ENCODE results near the gene SHH. TPM values are rescaled to one million over a fixed set of nuclear protein-coding genes. Genes with fewer than 3 reads are reported as not detected.

SHH gene
- total RNA-seq, 1 donor from 2014 or later, result 0.26 TPM

DNA sequence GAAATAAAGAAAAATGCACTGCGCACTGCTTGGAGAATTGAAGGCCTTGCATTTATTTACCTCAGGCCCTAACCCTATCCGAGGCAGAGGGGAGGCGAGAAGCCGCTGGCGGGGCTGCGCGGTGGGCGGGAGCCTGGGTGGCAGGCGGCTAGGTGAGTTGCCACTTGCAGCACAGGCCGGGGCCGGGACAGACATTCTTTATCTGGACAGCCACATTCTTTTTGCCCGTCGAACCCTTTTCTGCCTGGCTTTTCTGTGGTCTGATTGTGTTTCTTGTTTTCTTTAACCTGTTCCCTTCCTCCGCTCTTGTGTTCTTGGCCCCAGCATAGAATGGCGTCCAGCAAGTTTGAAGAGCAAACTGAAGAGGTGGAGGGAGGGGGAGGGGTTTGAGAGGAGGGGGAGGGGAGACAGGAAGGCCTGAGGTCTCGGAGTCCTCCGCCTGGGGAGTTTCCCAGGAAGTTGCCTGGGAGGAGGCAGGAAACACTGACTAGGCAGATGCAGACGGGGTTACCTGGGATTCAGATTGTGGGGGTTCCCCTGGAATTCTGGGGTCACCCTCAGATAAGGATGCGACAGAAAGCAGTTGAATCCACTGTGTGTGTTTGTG lies 5.1 kb downstream of the SHH start:
- H3K36me3 Mint-ChIP-seq (ENCODE audit: low read depth, unreplicated experiment), result peaks cover 2% of the 10 kb centered on the region
- peaks cover 29% of the 10 kb centered on the region for H3K4me1 Mint-ChIP-seq (ENCODE audit: unreplicated experiment)
- TF ChIP-seq, protein P1, sequence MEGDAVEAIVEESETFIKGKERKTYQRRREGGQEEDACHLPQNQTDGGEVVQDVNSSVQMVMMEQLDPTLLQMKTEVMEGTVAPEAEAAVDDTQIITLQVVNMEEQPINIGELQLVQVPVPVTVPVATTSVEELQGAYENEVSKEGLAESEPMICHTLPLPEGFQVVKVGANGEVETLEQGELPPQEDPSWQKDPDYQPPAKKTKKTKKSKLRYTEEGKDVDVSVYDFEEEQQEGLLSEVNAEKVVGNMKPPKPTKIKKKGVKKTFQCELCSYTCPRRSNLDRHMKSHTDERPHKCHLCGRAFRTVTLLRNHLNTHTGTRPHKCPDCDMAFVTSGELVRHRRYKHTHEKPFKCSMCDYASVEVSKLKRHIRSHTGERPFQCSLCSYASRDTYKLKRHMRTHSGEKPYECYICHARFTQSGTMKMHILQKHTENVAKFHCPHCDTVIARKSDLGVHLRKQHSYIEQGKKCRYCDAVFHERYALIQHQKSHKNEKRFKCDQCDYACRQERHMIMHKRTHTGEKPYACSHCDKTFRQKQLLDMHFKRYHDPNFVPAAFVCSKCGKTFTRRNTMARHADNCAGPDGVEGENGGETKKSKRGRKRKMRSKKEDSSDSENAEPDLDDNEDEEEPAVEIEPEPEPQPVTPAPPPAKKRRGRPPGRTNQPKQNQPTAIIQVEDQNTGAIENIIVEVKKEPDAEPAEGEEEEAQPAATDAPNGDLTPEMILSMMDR (IDR thresholded peaks at IDR 0.05; ENCODE audit: unreplicated experiment), result no peak
- peaks cover 39% of the 10 kb centered on the region for H3K27me3 Mint-ChIP-seq (ENCODE audit: unreplicated experiment)
- no peak for DNase-seq (ENCODE audit: low spot score)
- no peaks in the 10 kb centered on the region for H3K9me3 Mint-ChIP-seq (ENCODE audit: unreplicated experiment)
- peak overlapping the region; percentile 85 for H3K4me3 Mint-ChIP-seq (ENCODE audit: unreplicated experiment)
- peak overlapping the region; percentile 30 for H3K27ac Mint-ChIP-seq (ENCODE audit: unreplicated experiment)

GRCh38 chr7:155806096-155806871 lies 6.0 kb downstream of the SHH start:
- Mint-ChIP-seq H3K4me3 (ENCODE audit: unreplicated experiment) (peak overlapping the region; percentile 56), H3K27ac (ENCODE audit: unreplicated experiment) (peak overlapping the region; percentile 70)

DNA sequence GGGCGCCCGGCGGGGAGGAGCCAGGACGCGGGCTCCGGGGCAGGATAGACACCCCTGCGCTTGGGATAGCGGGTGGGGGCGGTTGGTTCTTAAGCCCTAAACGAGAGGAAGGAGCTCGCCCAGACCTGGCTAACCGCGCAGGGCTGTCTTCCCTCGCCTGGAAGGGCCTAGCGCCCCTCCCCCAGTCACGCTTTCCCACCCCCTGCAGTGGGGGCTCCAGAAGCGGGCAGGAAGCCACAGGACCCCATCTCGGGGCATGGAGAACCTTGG lies 6.5 kb downstream of the SHH start:
- Mint-ChIP-seq H3K4me3 (ENCODE audit: unreplicated experiment) (no peak overlapping the region), H3K36me3 (ENCODE audit: low read depth, unreplicated experiment) (no peaks in the 10 kb centered on the region), H3K9me3 (ENCODE audit: unreplicated experiment) (no peaks in the 10 kb centered on the region), H3K27me3 (ENCODE audit: unreplicated experiment) (peaks cover 31% of the 10 kb centered on the region), H3K27ac (ENCODE audit: unreplicated experiment) (no peak overlapping the region), H3K4me1 (ENCODE audit: unreplicated experiment) (peaks cover 17% of the 10 kb centered on the region)
- TF ChIP-seq, protein P1 (IDR thresholded peaks at IDR 0.05; ENCODE audit: unreplicated experiment), result no peak
- no peak for DNase-seq (ENCODE audit: low spot score)

More at GRCh38 chr7:155806096-155806871, 6.0 kb downstream of the SHH start:
- H3K27me3 Mint-ChIP-seq (ENCODE audit: unreplicated experiment), result peaks cover 31% of the 10 kb centered on the region
- peak; percentile 64 for DNase-seq (ENCODE audit: low spot score)
- TF ChIP-seq, protein P1 (IDR thresholded peaks at IDR 0.05; ENCODE audit: unreplicated experiment), result no peak
- no peaks in the 10 kb centered on the region for H3K9me3 Mint-ChIP-seq (ENCODE audit: unreplicated experiment)
- H3K36me3 Mint-ChIP-seq (ENCODE audit: low read depth, unreplicated experiment), result no peaks in the 10 kb centered on the region
- peaks cover 20% of the 10 kb centered on the region for H3K4me1 Mint-ChIP-seq (ENCODE audit: unreplicated experiment)

DNA sequence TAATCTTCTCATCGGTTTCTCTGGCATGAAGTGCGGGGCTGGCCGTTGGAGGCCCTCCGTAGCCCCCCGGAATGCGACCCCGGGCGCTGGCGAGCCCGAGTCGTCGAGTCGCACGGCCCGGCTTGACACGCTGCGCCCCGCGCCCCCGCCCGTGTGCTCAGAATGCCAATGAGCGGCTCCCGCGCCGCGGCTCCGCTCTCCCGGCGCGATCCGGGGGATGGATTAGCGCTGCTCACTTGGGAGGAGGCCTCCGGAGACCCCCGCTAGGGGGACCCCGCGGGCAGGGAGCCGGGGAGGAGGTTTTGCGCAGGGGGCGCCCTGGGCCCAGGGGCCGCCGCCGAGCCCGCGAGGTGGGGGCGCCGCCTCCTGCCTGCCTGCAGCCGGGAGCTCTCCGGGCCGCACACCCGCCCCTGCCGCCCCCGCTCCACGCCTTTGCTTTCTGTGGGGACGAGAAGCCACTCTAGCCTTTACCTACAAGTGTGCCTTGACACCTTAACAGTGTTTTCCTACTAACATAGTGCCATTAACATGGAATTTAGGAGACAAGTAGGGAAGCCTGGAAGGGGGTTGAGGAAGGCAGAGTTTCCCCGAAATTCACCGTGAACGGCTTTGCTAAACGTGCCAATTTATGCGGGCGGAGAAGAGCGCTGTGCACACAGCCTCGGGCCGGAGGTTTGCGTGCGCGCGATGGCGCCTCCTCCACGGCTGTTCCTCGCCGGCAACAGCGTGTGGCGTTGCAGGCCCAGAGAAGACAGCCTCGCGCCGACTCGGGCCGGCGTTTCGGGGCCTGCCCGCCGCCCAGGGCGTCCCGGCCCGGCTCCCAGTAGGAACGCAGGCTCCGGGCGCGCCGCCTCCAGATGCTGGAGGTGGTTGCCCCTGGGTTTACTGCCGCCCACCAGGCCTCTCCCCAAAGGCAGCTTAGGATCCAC lies 7.1 kb downstream of the SHH start:
- TF ChIP-seq, protein P1 (IDR thresholded peaks at IDR 0.05; ENCODE audit: unreplicated experiment), result peak; percentile 90
- Mint-ChIP-seq H3K27me3 (ENCODE audit: unreplicated experiment) (peaks cover 29% of the 10 kb centered on the region), H3K36me3 (ENCODE audit: low read depth, unreplicated experiment) (no peaks in the 10 kb centered on the region), H3K27ac (ENCODE audit: unreplicated experiment) (no peak overlapping the region), H3K4me1 (ENCODE audit: unreplicated experiment) (peaks cover 14% of the 10 kb centered on the region), H3K4me3 (ENCODE audit: unreplicated experiment) (peak overlapping the region; percentile 56), H3K9me3 (ENCODE audit: unreplicated experiment) (no peaks in the 10 kb centered on the region)
- peak; percentile 94 for DNase-seq (ENCODE audit: low spot score)

Measured in endothelial cell (in vitro differentiated cells).